GM21381 (cell line): ENCODE results near the gene UBR3.
"Not testable (repeated sequence)": the region's sequence is repeated elsewhere in the genome, so short reads cannot be mapped to it uniquely, and the experiment has no call there.

ENCODE experiments used
- ATAC-seq: cut with Tn5 transposase; IDR thresholded peaks from one replicate; pipeline ENCODE4 v1.9.1; 2021; ENCODE audit warnings: mild to moderate bottlenecking, moderate library complexity; ENCODE audit not compliant: unreplicated experiment

Gene UBR3

GRCh38 chr2:169867579-169867978 lies 40.3 kb downstream of the UBR3 start:
- no peak for ATAC-seq

GRCh38 chr2:169868951-169869350 lies 41.7 kb downstream of the UBR3 start:
- no peak for ATAC-seq

GRCh38 chr2:169871369-169871768 lies 44.1 kb downstream of the UBR3 start:
- ATAC-seq, result not testable (repeated sequence)

- no peak for ATAC-seq
Observed at GRCh38 chr2:169871994-169872393, 44.7 kb downstream of the UBR3 start.

- ATAC-seq, result no peak
Observed at GRCh38 chr2:169877398-169877797, 50.1 kb downstream of the UBR3 start.

GRCh38 chr2:169887120-169887519 lies 59.9 kb downstream of the UBR3 start:
- no peak for ATAC-seq

GRCh38 chr2:169891593-169892298 lies 64.5 kb downstream of the UBR3 start:
- no peak for ATAC-seq

- no peak for ATAC-seq
Observed at GRCh38 chr2:169892951-169893350, 65.7 kb downstream of the UBR3 start.

GRCh38 chr2:169895294-169895985 lies 68.2 kb downstream of the UBR3 start:
- ATAC-seq, result no peak

GRCh38 chr2:169897834-169898233 lies 70.6 kb downstream of the UBR3 start:
- ATAC-seq, result no peak

- ATAC-seq, result not testable (repeated sequence)
Observed at GRCh38 chr2:169900103-169900502, 72.8 kb downstream of the UBR3 start.

GRCh38 chr2:169900686-169901085 lies 73.4 kb downstream of the UBR3 start:
- no peak for ATAC-seq

GRCh38 chr2:169906731-169907130 lies 79.5 kb downstream of the UBR3 start:
- no peak for ATAC-seq

GRCh38 chr2:169909376-169909775 lies 82.1 kb downstream of the UBR3 start:
- ATAC-seq, result no peak

GRCh38 chr2:169910109-169910799 lies 83.0 kb downstream of the UBR3 start:
- no peak for ATAC-seq

- ATAC-seq, result no peak
Observed at GRCh38 chr2:169911119-169911518, 83.9 kb downstream of the UBR3 start.

- no peak for ATAC-seq
Observed at GRCh38 chr2:169916623-169917022, 89.4 kb downstream of the UBR3 start.

GRCh38 chr2:169923977-169924376 lies 96.7 kb downstream of the UBR3 start:
- no peak for ATAC-seq

- no peak for ATAC-seq
Observed at GRCh38 chr2:169925968-169926367, 98.7 kb downstream of the UBR3 start.

- no peak for ATAC-seq
Observed at GRCh38 chr2:169928463-169928864, 101.2 kb downstream of the UBR3 start.

GRCh38 chr2:169933124-169933711 lies 106.0 kb downstream of the UBR3 start:
- ATAC-seq, result no peak

GRCh38 chr2:169936652-169937051 lies 109.4 kb downstream of the UBR3 start:
- ATAC-seq, result not testable (repeated sequence)
